Activated CD4-positive, alpha-beta memory T cell treated with anti-CD3 and anti-CD28 coated beads for 36 hours (primary cell): Measurements from ENCODE around the gene THSD7B. TPM values are rescaled to one million over a fixed set of nuclear protein-coding genes. Genes with fewer than 3 reads are reported as not detected.
"Not testable (repeated sequence)": the region's sequence is repeated elsewhere in the genome, so short reads cannot be mapped to it uniquely, and the experiment has no call there.

ENCODE experiments used
- CTCF ChIA-PET: fragments of 350-600 bp; sonication (Branson Sonifier 250); formaldehyde crosslinking; loops from one replicate; lab custom pipeline; 2021; ENCODE audit warnings: antibody characterized with exemption, inconsistent platforms; lab: Charles Lee
- POLR2A ChIA-PET: fragments of 350-600 bp; sonication (Branson Sonifier 250); formaldehyde crosslinking; loops from one replicate; lab custom pipeline; 2021; ENCODE audit warnings: antibody characterized with exemption; lab: Charles Lee
- DNase-seq: peaks from one replicate; pipeline ENCODE4 v3.0.0-alpha.2; 2020
- H3K27ac Mint-ChIP-seq: one replicate; pipeline ENCODE4 v1.8.0; 2021; ENCODE audit warnings: mixed read lengths
- H3K27me3 Mint-ChIP-seq: one replicate; pipeline ENCODE4 v1.8.0; 2021; ENCODE audit warnings: mixed read lengths
- H3K36me3 Mint-ChIP-seq: one replicate; pipeline ENCODE4 v1.8.0; 2021; ENCODE audit warnings: mixed read lengths
- H3K4me1 Mint-ChIP-seq: one replicate; pipeline ENCODE4 v1.8.0; 2021; ENCODE audit warnings: low read depth, mixed read lengths
- H3K4me3 Mint-ChIP-seq: one replicate; pipeline ENCODE4 v1.8.0; 2021; ENCODE audit warnings: mild to moderate bottlenecking, mixed read lengths
- H3K9me3 Mint-ChIP-seq: one replicate; pipeline ENCODE4 v1.8.0; 2021; ENCODE audit warnings: mixed read lengths
- intact Hi-C: fragments of 100-400 bp; cut with micrococcal nuclease; formaldehyde crosslinking; loops from one replicate; pipeline ENCODE4 v1.15.1; 2023
- total RNA-seq, 2 experiments: library from RNA; stranded (reverse); gene quantifications; one replicate each; pipeline ENCODE4 v1.2.3, GENCODE V29; 2021

THSD7B gene
- total RNA-seq, 2 experiments from 2014 or later, result not detected

DNA sequence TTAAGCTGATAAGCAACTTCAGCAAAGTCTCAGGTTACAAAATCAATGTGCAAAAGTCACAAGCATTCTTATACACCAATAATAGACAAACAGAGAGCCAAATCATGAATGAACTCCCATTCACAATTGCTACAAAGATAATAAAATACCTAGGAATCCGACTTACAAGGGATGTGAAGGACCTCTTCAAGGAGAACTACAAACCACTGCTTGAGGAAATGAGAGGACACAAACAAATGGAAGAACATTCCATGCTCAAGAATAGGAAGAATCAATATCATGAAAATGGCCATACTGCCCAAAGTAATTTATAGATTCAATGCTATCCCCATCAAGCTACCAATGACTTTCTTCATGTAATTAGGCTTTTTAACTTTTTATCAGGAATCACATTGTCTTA lies 934.9 kb downstream of the THSD7B start:
- H3K4me3 Mint-ChIP-seq, intact Hi-C loops, CTCF ChIA-PET, H3K27ac Mint-ChIP-seq, DNase-seq, H3K4me1 Mint-ChIP-seq, H3K9me3 Mint-ChIP-seq, H3K36me3 Mint-ChIP-seq, POLR2A ChIA-PET, H3K27me3 Mint-ChIP-seq: not testable (repeated sequence)

GRCh38 chr2:137700681-137701080 lies 935.3 kb downstream of the THSD7B start:
- H3K27me3 Mint-ChIP-seq, result no peaks in the 10 kb centered on the region
- DNase-seq, result no peak
- ChIA-PET POLR2A (no interaction called here), CTCF (no interaction called here)
- H3K36me3 Mint-ChIP-seq, result no peaks in the 10 kb centered on the region
- intact Hi-C loops, result no loop called here
- peaks cover 3% of the 10 kb centered on the region for H3K9me3 Mint-ChIP-seq
- H3K4me3 Mint-ChIP-seq, result no peak overlapping the region
- H3K4me1 Mint-ChIP-seq, result no peaks in the 10 kb centered on the region
- H3K27ac Mint-ChIP-seq, result no peak overlapping the region

GRCh38 chr2:137705296-137705695 lies 940.0 kb downstream of the THSD7B start:
- Mint-ChIP-seq H3K9me3 (peaks cover 1% of the 10 kb centered on the region), H3K27me3 (no peaks in the 10 kb centered on the region), H3K27ac (no peak overlapping the region), H3K4me3 (no peak overlapping the region), H3K36me3 (no peaks in the 10 kb centered on the region), H3K4me1 (no peaks in the 10 kb centered on the region)
- ChIA-PET POLR2A (no interaction called here), CTCF (no interaction called here)
- intact Hi-C loops, result no loop called here
- DNase-seq, result no peak

DNA sequence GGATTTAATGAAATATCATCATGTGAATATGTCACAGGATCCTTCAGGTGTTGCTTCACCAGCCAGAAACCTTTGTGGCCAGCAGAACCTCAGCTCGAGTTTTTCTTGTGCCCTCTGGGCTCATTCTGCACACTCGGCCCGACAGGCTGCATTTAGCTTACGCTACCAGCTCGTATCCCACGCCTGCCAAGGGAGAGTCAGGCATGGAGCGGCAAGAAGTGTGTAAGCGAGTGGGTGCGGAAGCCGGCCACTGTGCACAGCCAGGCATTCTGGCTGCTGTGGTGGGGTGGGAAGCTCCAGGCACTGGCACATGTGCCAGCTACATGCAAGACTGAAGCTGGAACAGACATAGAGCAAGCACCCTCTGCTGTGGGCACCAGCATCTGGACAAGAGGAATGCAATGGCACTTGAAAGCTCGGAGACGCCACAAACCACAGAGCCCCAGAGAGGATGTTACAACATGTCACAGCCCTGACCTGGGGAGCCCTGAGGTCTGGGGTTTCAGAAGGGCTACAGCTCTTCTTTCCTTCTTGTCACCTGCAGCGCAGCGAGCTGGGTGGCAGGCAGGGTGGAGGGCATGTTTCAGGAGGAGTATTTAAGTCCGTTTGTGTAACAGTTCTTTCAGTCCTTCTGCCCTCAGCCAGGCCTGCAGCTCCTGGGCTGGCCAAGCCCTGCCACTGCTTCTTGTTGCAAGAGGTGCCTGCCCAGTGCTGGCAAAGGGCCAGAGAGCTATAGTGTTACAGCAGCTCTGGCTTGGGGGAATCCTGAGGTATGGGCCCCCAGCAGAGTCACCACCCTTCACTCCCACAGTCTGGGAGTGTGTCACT lies 941.7 kb downstream of the THSD7B start:
- Mint-ChIP-seq H3K27ac (no peak overlapping the region), H3K9me3 (peaks cover 6% of the 10 kb centered on the region), H3K4me1 (no peaks in the 10 kb centered on the region), H3K36me3 (no peaks in the 10 kb centered on the region), H3K4me3 (no peak overlapping the region), H3K27me3 (no peaks in the 10 kb centered on the region)
- CTCF ChIA-PET, result no interaction called here
- no peak for DNase-seq
- POLR2A ChIA-PET, result no interaction called here
- intact Hi-C loops, result no loop called here

DNA sequence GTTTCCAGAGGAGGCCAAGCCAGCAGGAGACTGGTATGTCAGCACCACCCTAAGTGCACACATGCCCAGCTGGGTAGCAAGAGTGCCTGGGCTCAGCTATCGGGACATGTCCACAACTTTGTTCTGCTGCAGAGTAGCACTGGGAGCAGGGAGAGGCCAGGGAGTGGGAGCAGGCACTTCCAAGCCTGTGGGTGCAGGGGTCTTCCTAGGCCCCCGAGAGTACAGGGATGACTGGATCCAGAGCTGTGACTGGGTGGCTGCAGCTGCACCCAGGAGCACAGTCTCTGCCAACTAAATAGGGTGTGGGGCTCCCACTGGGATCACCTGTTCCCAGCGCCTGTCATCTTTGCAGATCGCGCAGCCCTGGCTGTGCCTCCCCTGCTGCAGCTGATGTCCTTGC lies 943.0 kb downstream of the THSD7B start:
- Mint-ChIP-seq H3K36me3 (no peaks in the 10 kb centered on the region), H3K27ac (no peak overlapping the region), H3K4me1 (no peaks in the 10 kb centered on the region), H3K27me3 (no peaks in the 10 kb centered on the region), H3K9me3 (peaks cover 6% of the 10 kb centered on the region), H3K4me3 (no peak overlapping the region)
- intact Hi-C loops, result no loop called here
- CTCF ChIA-PET, result no interaction called here
- POLR2A ChIA-PET, result no interaction called here
- no peak for DNase-seq

DNA sequence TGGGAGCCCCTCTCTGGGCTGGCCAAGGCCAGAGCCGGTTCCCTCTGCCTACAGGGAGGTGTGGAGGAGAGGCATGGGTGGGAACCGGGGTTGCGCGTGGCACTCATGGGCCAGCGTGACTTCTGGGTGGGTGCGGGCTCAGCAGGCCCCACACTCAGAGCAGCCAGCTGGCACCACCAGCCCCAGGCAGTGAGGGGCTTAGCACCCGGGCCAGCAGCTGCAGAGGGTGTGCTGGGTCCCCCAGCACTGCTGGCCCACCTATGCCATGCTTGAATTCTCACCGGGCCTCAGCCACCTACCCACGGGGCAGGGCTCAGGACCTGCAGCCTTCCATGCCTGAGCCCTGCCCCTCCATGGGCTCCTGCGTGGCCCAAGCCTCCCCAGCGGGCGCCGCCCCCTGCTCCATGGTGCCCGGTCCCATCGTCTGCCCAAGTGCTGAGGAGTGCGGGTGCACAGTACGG lies 950.4 kb downstream of the THSD7B start:
- ChIA-PET POLR2A (no interaction called here), CTCF (no interaction called here)
- no peaks in the 10 kb centered on the region for H3K4me1 Mint-ChIP-seq
- H3K9me3 Mint-ChIP-seq, result peaks cover under 1% of the 10 kb centered on the region
- H3K27me3 Mint-ChIP-seq, result no peaks in the 10 kb centered on the region
- H3K4me3 Mint-ChIP-seq, result no peak overlapping the region
- H3K27ac Mint-ChIP-seq, result no peak overlapping the region
- no peak for DNase-seq
- intact Hi-C loops, result no loop called here
- H3K36me3 Mint-ChIP-seq, result no peaks in the 10 kb centered on the region

DNA sequence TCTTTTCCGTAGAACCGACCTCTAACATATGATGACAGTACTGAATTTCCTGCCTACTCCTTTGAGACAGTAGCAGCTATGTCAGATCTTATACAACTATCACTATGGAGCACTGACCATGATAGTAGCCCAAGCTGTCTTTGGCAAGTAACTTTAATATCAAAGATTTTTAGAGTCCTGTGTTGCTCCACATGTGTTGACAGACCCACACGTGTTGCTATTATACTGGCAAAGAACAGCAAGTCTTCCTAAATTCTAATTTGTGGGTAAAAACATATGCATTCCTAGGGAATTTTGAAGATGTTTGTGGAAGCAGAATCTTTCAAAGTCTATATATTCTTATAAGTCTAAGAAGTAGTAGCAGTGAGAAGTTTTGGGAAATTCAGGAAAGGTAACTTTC lies 953.4 kb downstream of the THSD7B start:
- Mint-ChIP-seq H3K4me3 (no peak overlapping the region), H3K27me3 (no peaks in the 10 kb centered on the region), H3K4me1 (no peaks in the 10 kb centered on the region), H3K36me3 (no peaks in the 10 kb centered on the region), H3K27ac (no peak overlapping the region), H3K9me3 (peaks cover 3% of the 10 kb centered on the region)
- POLR2A ChIA-PET, result no interaction called here
- CTCF ChIA-PET, result no interaction called here
- intact Hi-C loops, result no loop called here
- DNase-seq, result no peak

DNA sequence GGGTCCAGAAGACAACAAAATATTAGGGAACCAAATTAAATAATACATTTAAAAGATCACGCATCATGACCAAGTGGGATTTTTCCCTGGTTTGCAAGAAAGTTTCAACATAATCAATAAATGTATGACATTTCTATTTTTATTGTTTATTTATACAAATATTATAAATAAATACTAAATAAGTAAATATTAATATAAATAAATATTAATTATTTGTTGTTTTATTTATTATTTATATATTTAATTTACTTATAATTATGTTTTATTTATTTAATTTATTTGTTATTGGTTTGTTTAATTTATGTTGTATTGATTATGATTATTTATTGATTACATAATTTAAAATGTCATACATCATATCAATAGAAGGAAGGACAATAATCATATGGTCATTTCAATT lies 956.4 kb downstream of the THSD7B start:
- Mint-ChIP-seq H3K9me3 (peaks cover 3% of the 10 kb centered on the region), H3K27ac (no peak overlapping the region), H3K4me1 (no peaks in the 10 kb centered on the region), H3K36me3 (no peaks in the 10 kb centered on the region), H3K27me3 (no peaks in the 10 kb centered on the region), H3K4me3 (no peak overlapping the region)
- intact Hi-C loops, result no loop called here
- no peak for DNase-seq
- ChIA-PET CTCF (no interaction called here), POLR2A (no interaction called here)

GRCh38 chr2:137724912-137725311 lies 959.6 kb downstream of the THSD7B start:
- Mint-ChIP-seq H3K4me3 (no peak overlapping the region), H3K4me1 (no peaks in the 10 kb centered on the region), H3K27ac (no peak overlapping the region), H3K27me3 (no peaks in the 10 kb centered on the region), H3K36me3 (no peaks in the 10 kb centered on the region), H3K9me3 (peaks cover 3% of the 10 kb centered on the region)
- intact Hi-C loops, result no loop called here
- ChIA-PET CTCF (no interaction called here), POLR2A (no interaction called here)
- DNase-seq, result no peak
